Measurements from ENCODE around the gene PPP1R2B.
"Not testable (repeated sequence)": the region's sequence is repeated elsewhere in the genome, so short reads cannot be mapped to it uniquely, and the experiment has no call there.

The PPP1R2B gene

DNA sequence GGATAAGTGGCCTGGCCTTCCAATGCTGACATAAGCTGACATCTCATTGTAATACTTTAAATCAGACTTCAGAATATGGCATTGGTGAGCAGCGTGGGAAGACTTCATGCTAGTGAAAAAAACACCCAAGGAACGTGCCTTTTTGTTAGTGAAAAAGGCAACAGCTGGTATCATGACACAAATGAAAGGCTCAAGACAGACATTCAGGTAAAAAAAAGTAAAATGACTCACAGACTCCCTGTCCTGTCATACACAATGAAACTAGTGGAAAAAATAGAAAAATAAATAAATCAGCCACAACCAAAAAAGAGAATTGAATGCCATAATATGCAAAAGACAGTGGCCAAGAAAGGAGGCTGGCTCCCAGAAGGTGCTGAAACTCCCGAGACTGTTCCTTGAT is 24.4 kb upstream of the PPP1R2B start:
- Histone ChIP-seq H3K27me3 (ENCODE audit: control insufficient read depth in 1 of 2, insufficient read depth in 2 of 2, low read length in 2 of 2) (no peaks in the 10 kb centered on the region), H3K27ac (ENCODE audit: low read depth, low read length) (no peak overlapping the region), H3K4me1 (ENCODE audit: control insufficient read depth in 1 of 2, insufficient read depth in 2 of 2, low read length in 2 of 2) (no peaks in the 10 kb centered on the region), H3K9ac (ENCODE audit: low read depth in 1 of 2, low read length in 2 of 2) (no peak overlapping the region), H3K4me3 (ENCODE audit: low read depth in 1 of 2, low read length in 2 of 2) (no peak overlapping the region), H3K9me3 (ENCODE audit: control insufficient read depth in 1 of 2, low read length in 2 of 2) (no peaks in the 10 kb centered on the region), H3K36me3 (ENCODE audit: control insufficient read depth in 1 of 2, insufficient read depth in 2 of 2, low read length in 2 of 2) (no peaks in the 10 kb centered on the region)

DNA sequence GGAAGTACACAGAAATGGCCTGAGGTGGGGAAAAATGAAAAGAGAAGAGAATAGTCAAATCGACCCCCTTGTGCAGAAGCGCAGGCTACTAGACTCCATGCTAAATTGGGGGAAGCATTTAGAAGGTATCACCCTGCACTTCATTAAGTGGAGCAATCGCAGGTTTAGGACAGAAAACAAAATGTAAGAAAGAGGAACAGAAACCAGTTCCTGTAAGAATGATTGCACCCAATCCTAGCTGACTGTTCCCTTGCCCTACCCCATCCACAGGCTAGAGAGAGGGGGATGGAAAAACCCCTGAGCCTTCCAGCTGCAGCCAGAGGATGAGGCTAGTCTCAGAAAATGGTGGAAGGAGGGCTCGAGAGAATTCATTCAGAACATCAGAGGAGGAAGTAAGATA is 23.9 kb upstream of the PPP1R2B start:
- Histone ChIP-seq H3K9me3 (ENCODE audit: control insufficient read depth in 1 of 2, low read length in 2 of 2) (no peaks in the 10 kb centered on the region), H3K27me3 (ENCODE audit: control insufficient read depth in 1 of 2, insufficient read depth in 2 of 2, low read length in 2 of 2) (no peaks in the 10 kb centered on the region), H3K27ac (ENCODE audit: low read depth, low read length) (no peak overlapping the region), H3K36me3 (ENCODE audit: control insufficient read depth in 1 of 2, insufficient read depth in 2 of 2, low read length in 2 of 2) (no peaks in the 10 kb centered on the region), H3K4me3 (ENCODE audit: low read depth in 1 of 2, low read length in 2 of 2) (no peak overlapping the region), H3K4me1 (ENCODE audit: control insufficient read depth in 1 of 2, insufficient read depth in 2 of 2, low read length in 2 of 2) (no peaks in the 10 kb centered on the region), H3K9ac (ENCODE audit: low read depth in 1 of 2, low read length in 2 of 2) (no peak overlapping the region)

DNA sequence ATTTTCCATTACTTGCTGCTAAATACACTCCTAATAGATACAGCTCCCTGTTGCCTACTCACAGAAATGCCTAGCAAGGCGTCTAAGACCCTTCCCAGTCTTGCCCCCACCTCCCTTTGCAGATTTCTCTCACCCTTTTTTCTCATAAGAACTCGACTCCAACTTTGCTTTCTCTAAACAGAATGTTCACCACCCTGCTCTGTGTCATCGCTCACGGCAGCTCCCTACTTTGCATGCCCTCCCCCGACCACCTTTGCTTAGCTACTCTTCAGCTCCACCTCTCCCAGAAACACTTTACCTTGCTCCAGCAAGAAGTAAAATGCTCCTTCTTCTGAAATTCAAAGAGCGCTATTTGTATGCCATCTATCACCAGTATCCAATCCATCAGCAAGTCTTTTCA is 15.2 kb upstream of the PPP1R2B start:
- Histone ChIP-seq H3K4me3 (ENCODE audit: low read depth in 1 of 2, low read length in 2 of 2) (no peak overlapping the region), H3K27ac (ENCODE audit: low read depth, low read length) (no peak overlapping the region), H3K36me3 (ENCODE audit: control insufficient read depth in 1 of 2, insufficient read depth in 2 of 2, low read length in 2 of 2) (no peaks in the 10 kb centered on the region), H3K9ac (ENCODE audit: low read depth in 1 of 2, low read length in 2 of 2) (no peak overlapping the region), H3K9me3 (ENCODE audit: control insufficient read depth in 1 of 2, low read length in 2 of 2) (no peaks in the 10 kb centered on the region), H3K27me3 (ENCODE audit: control insufficient read depth in 1 of 2, insufficient read depth in 2 of 2, low read length in 2 of 2) (no peaks in the 10 kb centered on the region), H3K4me1 (ENCODE audit: control insufficient read depth in 1 of 2, insufficient read depth in 2 of 2, low read length in 2 of 2) (no peaks in the 10 kb centered on the region)

DNA sequence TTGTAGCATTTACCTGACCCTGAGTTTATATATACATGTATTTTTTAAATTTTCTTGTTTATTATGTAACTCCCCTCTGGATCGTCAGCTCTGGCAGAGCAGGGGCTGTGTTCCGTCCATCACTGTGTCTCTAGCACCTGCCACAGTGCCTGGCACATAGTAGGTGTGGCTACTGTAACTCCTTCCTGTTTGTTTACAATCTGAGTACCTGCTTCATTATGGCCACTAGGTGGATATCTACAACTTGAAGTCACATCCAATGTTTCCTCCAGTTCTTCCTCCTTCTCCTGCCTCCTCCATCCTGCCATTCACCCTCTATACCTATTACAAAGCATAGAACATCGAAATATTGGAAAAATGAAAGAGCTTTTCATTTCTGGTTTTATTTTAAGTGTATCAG is 14.2 kb upstream of the PPP1R2B start:
- H3K4me1 ChIP-seq (ENCODE audit: control insufficient read depth in 1 of 2, insufficient read depth in 2 of 2, low read length in 2 of 2), result no peaks in the 10 kb centered on the region
- H3K4me3 ChIP-seq (ENCODE audit: low read depth in 1 of 2, low read length in 2 of 2), result no peak overlapping the region
- no peaks in the 10 kb centered on the region for H3K27me3 ChIP-seq (ENCODE audit: control insufficient read depth in 1 of 2, insufficient read depth in 2 of 2, low read length in 2 of 2)
- H3K36me3 ChIP-seq (ENCODE audit: control insufficient read depth in 1 of 2, insufficient read depth in 2 of 2, low read length in 2 of 2), result no peaks in the 10 kb centered on the region
- H3K9me3 ChIP-seq (ENCODE audit: control insufficient read depth in 1 of 2, low read length in 2 of 2), result no peaks in the 10 kb centered on the region
- H3K9ac ChIP-seq (ENCODE audit: low read depth in 1 of 2, low read length in 2 of 2), result no peak overlapping the region
- H3K27ac ChIP-seq (ENCODE audit: low read depth, low read length), result no peak overlapping the region

DNA sequence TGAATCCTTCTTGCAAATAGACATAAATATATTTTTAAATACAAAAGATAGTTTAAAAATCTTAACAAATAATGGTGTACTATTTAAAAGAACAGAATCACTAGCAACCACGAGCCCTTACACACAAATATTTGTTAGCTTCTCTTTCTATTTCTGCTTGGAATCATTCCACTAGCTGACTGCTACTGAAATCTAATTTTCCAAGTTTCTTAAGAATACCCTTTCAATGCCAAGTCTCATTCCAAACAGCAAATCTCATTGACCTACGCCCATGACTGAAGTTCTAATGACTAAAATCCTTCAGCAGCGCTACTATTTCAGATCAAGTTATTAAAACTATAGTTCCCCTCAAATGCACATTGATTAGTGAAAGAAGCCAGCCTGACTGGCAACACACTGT is 13.2 kb upstream of the PPP1R2B start:
- H3K9me3 ChIP-seq (ENCODE audit: control insufficient read depth in 1 of 2, low read length in 2 of 2), result no peaks in the 10 kb centered on the region
- H3K27ac ChIP-seq (ENCODE audit: low read depth, low read length), result no peak overlapping the region
- H3K9ac ChIP-seq (ENCODE audit: low read depth in 1 of 2, low read length in 2 of 2), result no peak overlapping the region
- H3K4me1 ChIP-seq (ENCODE audit: control insufficient read depth in 1 of 2, insufficient read depth in 2 of 2, low read length in 2 of 2), result no peaks in the 10 kb centered on the region
- no peaks in the 10 kb centered on the region for H3K36me3 ChIP-seq (ENCODE audit: control insufficient read depth in 1 of 2, insufficient read depth in 2 of 2, low read length in 2 of 2)
- no peak overlapping the region for H3K4me3 ChIP-seq (ENCODE audit: low read depth in 1 of 2, low read length in 2 of 2)
- H3K27me3 ChIP-seq (ENCODE audit: control insufficient read depth in 1 of 2, insufficient read depth in 2 of 2, low read length in 2 of 2), result no peaks in the 10 kb centered on the region

DNA sequence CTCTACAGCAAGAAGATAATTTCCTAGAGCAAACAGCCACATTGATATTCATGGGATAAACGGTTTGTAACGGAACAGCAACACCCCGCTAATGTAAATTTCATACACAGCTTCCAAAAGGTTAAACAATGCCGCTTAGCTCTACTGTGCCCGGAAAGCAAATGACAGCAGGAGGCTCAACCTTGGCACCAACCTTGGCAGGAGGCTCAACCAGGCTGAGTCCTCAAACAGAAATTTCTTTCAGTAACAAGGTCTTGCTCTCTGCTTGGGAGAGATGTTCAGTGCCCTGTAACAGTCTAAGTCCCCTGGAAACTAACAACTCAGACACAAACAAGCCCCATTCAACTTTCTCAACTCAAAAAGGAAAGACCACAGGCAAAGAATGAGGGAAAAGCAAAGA is 11.1 kb upstream of the PPP1R2B start:
- Histone ChIP-seq H3K27me3 (ENCODE audit: control insufficient read depth in 1 of 2, insufficient read depth in 2 of 2, low read length in 2 of 2) (no peaks in the 10 kb centered on the region), H3K9ac (ENCODE audit: low read depth in 1 of 2, low read length in 2 of 2) (no peak overlapping the region), H3K9me3 (ENCODE audit: control insufficient read depth in 1 of 2, low read length in 2 of 2) (no peaks in the 10 kb centered on the region), H3K27ac (ENCODE audit: low read depth, low read length) (no peak overlapping the region), H3K4me3 (ENCODE audit: low read depth in 1 of 2, low read length in 2 of 2) (no peak overlapping the region), H3K4me1 (ENCODE audit: control insufficient read depth in 1 of 2, insufficient read depth in 2 of 2, low read length in 2 of 2) (no peaks in the 10 kb centered on the region), H3K36me3 (ENCODE audit: control insufficient read depth in 1 of 2, insufficient read depth in 2 of 2, low read length in 2 of 2) (no peaks in the 10 kb centered on the region)

DNA sequence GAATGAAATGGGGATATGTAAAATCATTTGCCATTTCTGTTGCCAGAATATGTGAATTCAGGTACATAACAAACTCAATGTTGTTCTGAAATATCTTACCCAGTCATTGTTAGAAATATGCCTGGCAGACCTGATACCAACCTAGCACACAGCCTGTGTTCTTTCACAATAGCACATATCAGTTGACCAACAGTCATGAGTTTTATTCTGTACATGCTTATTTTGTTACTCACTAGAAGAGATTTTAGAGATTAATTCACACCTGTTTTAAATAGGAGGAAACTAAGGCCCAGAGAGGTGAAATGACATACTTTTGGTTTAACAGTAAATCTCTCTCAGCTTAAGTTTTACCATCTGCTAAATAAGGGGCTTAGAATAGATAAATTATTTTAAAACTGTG is 8.4 kb upstream of the PPP1R2B start:
- H3K27me3 ChIP-seq (ENCODE audit: control insufficient read depth in 1 of 2, insufficient read depth in 2 of 2, low read length in 2 of 2), result no peaks in the 10 kb centered on the region
- H3K9ac ChIP-seq (ENCODE audit: low read depth in 1 of 2, low read length in 2 of 2), result no peak overlapping the region
- no peak overlapping the region for H3K4me3 ChIP-seq (ENCODE audit: low read depth in 1 of 2, low read length in 2 of 2)
- H3K36me3 ChIP-seq (ENCODE audit: control insufficient read depth in 1 of 2, insufficient read depth in 2 of 2, low read length in 2 of 2), result no peaks in the 10 kb centered on the region
- no peaks in the 10 kb centered on the region for H3K9me3 ChIP-seq (ENCODE audit: control insufficient read depth in 1 of 2, low read length in 2 of 2)
- no peaks in the 10 kb centered on the region for H3K4me1 ChIP-seq (ENCODE audit: control insufficient read depth in 1 of 2, insufficient read depth in 2 of 2, low read length in 2 of 2)
- H3K27ac ChIP-seq (ENCODE audit: low read depth, low read length), result no peak overlapping the region

DNA sequence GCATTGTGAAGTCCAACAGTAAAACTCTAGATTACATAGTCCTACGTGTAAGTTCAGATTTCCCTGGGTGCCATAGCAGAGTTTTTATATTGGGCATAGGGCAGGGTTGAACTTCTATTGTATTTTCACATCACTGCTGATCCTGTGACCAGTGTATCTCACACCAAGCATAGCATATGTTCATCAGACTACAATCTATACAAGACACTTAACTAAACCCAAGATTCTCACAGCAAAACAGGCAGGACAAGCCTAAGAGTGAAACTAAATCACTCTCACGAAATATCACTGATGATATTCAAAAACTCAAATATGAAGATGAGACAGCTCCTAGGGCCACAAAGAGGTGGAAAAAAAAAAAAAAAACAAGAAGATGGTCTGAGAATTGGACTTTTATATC is 3.2 kb upstream of the PPP1R2B start:
- Histone ChIP-seq H3K4me3 (ENCODE audit: low read depth in 1 of 2, low read length in 2 of 2) (no peak overlapping the region), H3K9ac (ENCODE audit: low read depth in 1 of 2, low read length in 2 of 2) (no peak overlapping the region), H3K4me1 (ENCODE audit: control insufficient read depth in 1 of 2, insufficient read depth in 2 of 2, low read length in 2 of 2) (no peaks in the 10 kb centered on the region), H3K9me3 (ENCODE audit: control insufficient read depth in 1 of 2, low read length in 2 of 2) (no peaks in the 10 kb centered on the region), H3K27me3 (ENCODE audit: control insufficient read depth in 1 of 2, insufficient read depth in 2 of 2, low read length in 2 of 2) (no peaks in the 10 kb centered on the region), H3K36me3 (ENCODE audit: control insufficient read depth in 1 of 2, insufficient read depth in 2 of 2, low read length in 2 of 2) (no peaks in the 10 kb centered on the region), H3K27ac (ENCODE audit: low read depth, low read length) (no peak overlapping the region)

DNA sequence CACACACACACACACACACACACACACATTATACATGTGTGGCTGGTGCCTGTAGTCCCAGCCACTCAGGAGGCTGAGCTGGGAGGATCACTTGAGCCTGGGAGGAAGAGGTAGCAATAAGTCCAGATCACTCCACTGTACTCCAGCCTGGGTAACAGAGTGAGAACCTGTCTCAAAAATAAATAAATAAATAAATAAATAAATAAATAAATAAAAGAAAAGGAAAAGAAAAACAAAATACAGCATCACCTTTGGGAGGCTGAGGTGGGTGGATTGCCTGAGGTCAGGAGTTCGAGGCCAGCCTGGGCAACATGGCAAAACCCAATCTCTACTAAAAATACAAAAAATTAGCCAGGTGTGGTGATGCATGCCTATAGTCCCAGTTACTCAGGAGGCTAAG is 1.6 kb upstream of the PPP1R2B start:
- H3K36me3 ChIP-seq (ENCODE audit: control insufficient read depth in 1 of 2, insufficient read depth in 2 of 2, low read length in 2 of 2); H3K4me1 ChIP-seq (ENCODE audit: control insufficient read depth in 1 of 2, insufficient read depth in 2 of 2, low read length in 2 of 2); H3K27ac ChIP-seq (ENCODE audit: low read depth, low read length); H3K9me3 ChIP-seq (ENCODE audit: control insufficient read depth in 1 of 2, low read length in 2 of 2); H3K27me3 ChIP-seq (ENCODE audit: control insufficient read depth in 1 of 2, insufficient read depth in 2 of 2, low read length in 2 of 2); H3K4me3 ChIP-seq (ENCODE audit: low read depth in 1 of 2, low read length in 2 of 2); H3K9ac ChIP-seq (ENCODE audit: low read depth in 1 of 2, low read length in 2 of 2): not testable (repeated sequence)

DNA sequence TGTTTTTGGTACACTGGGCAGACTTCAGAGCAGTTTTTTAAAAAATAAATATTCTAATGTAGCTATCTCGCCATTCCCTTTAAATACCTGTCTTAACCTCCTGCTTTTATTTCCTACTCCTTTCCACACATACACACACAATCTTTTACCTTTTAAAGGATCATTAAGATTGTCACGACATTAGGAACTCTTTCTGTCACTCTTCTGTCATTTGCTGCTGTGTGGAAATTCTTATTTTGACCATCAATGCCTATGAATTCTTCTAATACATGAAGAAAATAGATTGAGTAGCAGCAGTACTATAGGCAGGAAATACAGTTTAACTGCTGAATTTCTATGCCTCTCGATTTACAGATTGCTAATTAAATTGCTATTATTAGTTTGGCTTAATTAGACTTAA is 1.8 kb downstream of the PPP1R2B start:
- H3K9ac ChIP-seq (ENCODE audit: low read depth in 1 of 2, low read length in 2 of 2), result no peak overlapping the region
- peaks cover 5 to 8% of the 10 kb centered on the region in 2 donors for H3K9me3 ChIP-seq (ENCODE audit: control insufficient read depth in 1 of 2, low read length in 2 of 2)
- H3K36me3 ChIP-seq (ENCODE audit: control insufficient read depth in 1 of 2, insufficient read depth in 2 of 2, low read length in 2 of 2), result no peaks in the 10 kb centered on the region
- H3K27me3 ChIP-seq (ENCODE audit: control insufficient read depth in 1 of 2, insufficient read depth in 2 of 2, low read length in 2 of 2), result no peaks in the 10 kb centered on the region
- no peak overlapping the region for H3K27ac ChIP-seq (ENCODE audit: low read depth, low read length)
- H3K4me1 ChIP-seq (ENCODE audit: control insufficient read depth in 1 of 2, insufficient read depth in 2 of 2, low read length in 2 of 2), result no peaks in the 10 kb centered on the region
- H3K4me3 ChIP-seq (ENCODE audit: low read depth in 1 of 2, low read length in 2 of 2), result no peak overlapping the region

DNA sequence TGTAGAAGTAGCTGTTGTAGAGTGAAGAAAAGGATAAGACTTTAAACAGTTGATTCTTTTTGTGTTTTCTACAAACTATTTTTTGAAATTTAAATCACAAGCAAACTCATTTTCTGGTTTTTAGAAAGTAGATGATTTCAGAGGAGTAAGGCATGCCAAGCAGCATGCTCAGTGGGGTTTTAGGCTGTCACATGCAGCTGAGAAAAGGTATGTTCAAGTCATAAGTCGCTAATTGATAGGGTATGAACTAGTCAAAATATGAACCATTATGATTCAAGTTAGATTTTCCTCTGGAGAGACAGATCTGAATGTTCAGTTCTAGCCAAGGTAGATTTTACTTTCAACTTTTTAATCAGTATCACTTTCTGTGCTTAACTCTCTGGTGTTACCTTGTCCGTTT is 3.0 kb downstream of the PPP1R2B start:
- H3K4me1 ChIP-seq (ENCODE audit: control insufficient read depth in 1 of 2, insufficient read depth in 2 of 2, low read length in 2 of 2); H3K4me3 ChIP-seq (ENCODE audit: low read depth in 1 of 2, low read length in 2 of 2); H3K9ac ChIP-seq (ENCODE audit: low read depth in 1 of 2, low read length in 2 of 2); H3K27me3 ChIP-seq (ENCODE audit: control insufficient read depth in 1 of 2, insufficient read depth in 2 of 2, low read length in 2 of 2); H3K9me3 ChIP-seq (ENCODE audit: control insufficient read depth in 1 of 2, low read length in 2 of 2); H3K36me3 ChIP-seq (ENCODE audit: control insufficient read depth in 1 of 2, insufficient read depth in 2 of 2, low read length in 2 of 2); H3K27ac ChIP-seq (ENCODE audit: low read depth, low read length): not testable (repeated sequence)
